GM13977 (cell line): ENCODE results near the gene KRTAP29-1.
A peak's percentile ranks its signal among the peaks of the same experiment; 100 is the strongest.
"Not testable (repeated sequence)": the region's sequence is repeated elsewhere in the genome, so short reads cannot be mapped to it uniquely, and the experiment has no call there.

ENCODE experiments used
- DNase-seq: peaks from one replicate; pipeline ENCODE4 v3.0.0; 2012; ENCODE audit warnings: low spot score
- in situ Hi-C: fragments of 300-500 bp; cut with MboI; formaldehyde crosslinking; loops from one replicate; pipeline ENCODE4 v1.12.0; 2022; ENCODE audit warnings: low sequenced_read_pairs, low pct_unique_long_range_greater_than_20kb, mixed read lengths, inconsistent platforms; ENCODE audit not compliant: unreplicated experiment
- TF ChIP-seq, protein P1 (sequence below): IDR thresholded peaks from 2 replicates; pipeline ENCODE4 v1.5.1; 2012; ENCODE audit warnings: mild to moderate bottlenecking, control low read depth; ENCODE audit not compliant: insufficient read depth; ENCODE audit errors: extremely low read depth, missing control alignments

Gene KRTAP29-1

DNA sequence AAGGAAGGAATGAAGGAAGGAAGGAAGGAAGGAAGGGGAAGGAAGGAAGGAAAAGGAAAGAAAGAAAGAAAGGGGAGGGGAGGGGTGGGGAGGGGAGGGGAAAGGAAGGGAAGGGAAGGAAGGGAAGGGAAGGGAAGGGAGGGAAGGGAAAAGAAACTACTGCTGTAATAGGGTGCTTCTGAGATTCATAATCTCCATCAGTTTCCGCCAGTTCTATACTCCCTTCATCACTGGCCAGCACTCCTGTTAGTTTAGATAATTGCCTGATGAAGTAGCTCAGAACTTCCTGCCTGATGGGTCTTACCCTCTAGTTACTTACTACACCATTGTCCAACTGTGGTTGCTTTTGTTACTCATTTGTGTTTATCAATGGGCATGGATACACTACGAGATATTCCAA, 39.4 kb downstream of the KRTAP29-1 start:
- no peak for DNase-seq
- TF ChIP-seq, protein P1, sequence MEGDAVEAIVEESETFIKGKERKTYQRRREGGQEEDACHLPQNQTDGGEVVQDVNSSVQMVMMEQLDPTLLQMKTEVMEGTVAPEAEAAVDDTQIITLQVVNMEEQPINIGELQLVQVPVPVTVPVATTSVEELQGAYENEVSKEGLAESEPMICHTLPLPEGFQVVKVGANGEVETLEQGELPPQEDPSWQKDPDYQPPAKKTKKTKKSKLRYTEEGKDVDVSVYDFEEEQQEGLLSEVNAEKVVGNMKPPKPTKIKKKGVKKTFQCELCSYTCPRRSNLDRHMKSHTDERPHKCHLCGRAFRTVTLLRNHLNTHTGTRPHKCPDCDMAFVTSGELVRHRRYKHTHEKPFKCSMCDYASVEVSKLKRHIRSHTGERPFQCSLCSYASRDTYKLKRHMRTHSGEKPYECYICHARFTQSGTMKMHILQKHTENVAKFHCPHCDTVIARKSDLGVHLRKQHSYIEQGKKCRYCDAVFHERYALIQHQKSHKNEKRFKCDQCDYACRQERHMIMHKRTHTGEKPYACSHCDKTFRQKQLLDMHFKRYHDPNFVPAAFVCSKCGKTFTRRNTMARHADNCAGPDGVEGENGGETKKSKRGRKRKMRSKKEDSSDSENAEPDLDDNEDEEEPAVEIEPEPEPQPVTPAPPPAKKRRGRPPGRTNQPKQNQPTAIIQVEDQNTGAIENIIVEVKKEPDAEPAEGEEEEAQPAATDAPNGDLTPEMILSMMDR = no peak
- in situ Hi-C loops = no loop called here

DNA sequence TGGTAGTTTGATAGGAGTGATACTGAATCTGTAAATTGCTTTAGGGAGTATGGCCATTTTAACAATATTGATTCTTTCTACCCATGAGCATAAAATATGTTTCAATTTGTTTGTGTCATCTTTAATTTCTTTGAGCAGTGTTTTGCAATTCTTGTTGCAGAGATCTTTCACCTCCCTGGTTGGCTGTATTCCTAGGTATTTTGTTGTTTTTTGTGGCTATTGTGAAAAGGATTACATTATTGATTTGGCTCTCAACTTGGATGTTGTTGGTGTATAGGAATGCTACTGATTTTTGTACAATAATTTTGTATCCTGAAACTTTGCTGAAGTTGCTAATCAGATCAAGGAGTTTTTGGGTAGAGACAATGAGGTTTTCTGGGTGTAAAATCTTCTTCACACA, 44.2 kb downstream of the KRTAP29-1 start:
- in situ Hi-C loops = no loop called here
- no peak for DNase-seq
- TF ChIP-seq, protein P1 = no peak

DNA sequence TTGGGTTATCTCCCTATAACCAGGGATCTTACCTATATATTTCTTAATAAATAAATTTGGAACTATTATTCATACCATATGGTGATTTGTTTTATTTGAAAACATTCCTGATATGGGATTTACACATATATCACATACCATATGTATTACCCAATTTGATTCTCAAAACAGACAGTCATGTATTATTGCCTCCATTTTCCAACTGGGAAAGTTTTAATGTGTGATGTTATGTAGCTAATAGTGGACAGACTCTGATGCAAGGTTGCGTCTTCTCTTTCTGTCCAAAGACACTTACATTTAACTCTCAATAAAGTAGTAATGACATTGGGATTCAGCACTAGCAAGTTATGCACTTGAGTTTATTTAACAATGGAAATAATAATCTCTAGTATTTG, 46.4 kb downstream of the KRTAP29-1 start:
- in situ Hi-C loops = no loop called here
- TF ChIP-seq, protein P1 = no peak
- peak; percentile 0 for DNase-seq

DNA sequence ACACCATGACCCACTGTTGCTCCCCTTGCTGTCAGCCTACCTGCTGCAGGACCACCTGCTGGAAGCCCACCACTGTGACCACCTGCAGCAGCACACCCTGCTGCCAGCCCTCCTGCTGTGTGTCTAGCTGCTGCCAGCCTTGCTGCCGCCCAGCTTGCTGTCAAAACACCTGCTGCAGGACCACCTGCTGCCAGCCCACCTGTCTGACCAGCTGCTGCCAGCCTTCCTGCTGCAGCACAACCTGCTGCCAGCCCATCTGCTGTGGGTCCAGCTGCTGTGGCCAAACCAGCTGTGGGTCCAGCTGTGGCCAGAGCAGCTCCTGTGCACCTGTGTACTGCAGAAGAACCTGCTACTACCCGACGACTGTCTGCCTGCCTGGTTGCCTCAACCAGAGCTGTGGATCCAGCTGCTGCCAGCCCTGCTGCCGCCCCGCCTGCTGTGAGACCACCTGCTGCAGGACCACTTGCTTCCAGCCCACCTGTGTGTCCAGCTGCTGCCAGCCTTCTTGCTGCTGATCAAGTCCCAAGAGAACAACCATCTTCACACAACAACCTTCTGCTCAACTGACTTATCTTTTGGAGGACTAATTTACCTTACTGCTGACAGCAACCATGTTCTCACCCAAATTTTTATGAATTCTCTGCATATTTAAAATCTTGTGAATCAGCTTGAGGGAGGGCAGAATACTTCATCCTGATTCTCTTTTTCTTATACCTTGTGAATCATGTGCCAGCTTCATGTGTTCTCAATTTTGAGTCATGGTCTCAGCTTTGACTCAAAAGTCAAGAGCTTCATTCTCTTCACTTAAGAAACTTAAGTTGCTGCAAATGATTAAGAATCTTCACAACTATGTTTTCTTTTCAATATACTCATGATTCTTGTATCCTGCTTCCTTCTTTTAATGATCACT, 47.0 kb downstream of the KRTAP29-1 start, which contains the start of gene KRTAP9-9:
Gene KRTAP9-9 (plus strand): TSS at position 4 of the 910 bp plus-strand sequence.
- DNase-seq = peak; percentile 0
- in situ Hi-C loops = not testable (repeated sequence)

DNA sequence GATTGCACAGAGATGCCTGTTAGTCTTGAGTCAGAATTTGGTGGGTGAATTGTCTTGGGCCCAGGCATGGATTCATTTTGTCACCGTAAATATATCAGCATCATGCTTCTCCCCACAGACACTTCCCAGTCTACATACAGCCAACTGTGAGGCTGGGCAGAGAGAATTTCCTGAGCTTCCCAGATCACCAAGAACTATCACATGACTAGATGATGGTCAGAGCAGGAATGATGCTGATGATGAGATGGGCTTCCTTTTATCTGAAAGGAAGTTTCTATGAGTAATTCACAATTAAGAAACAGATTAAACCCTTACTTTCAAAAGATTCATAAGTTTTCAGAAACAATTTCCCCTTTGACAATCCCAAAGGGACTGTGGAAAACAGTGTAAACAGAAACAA, 47.8 kb downstream of the KRTAP29-1 start:
- no peak for DNase-seq
- TF ChIP-seq, protein P1 = no peak
- in situ Hi-C loops = no loop called here
